Keratinocyte (primary cell): ENCODE results near the gene NCAPH2. TPM values are rescaled to one million over a fixed set of nuclear protein-coding genes. Genes with fewer than 3 reads are reported as not detected.

Source experiments
- DNase-seq: peaks from one replicate; pipeline ENCODE4 v3.0.0-alpha.2; 2011; ENCODE audit warnings: low read depth, missing footprints, low spot score
- FAIRE-seq: peaks from 2 replicates; lab custom pipeline; 2011; peaks lifted over from hg19 to GRCh38; lab: Jason Lieb, UNC
- H2AFZ ChIP-seq: 2 replicates; pipeline ENCODE4 v1.6.0; 2012; ENCODE audit warnings: low read length, control low read depth, inconsistent platforms; ENCODE audit not compliant: control insufficient read depth
- H3K27ac ChIP-seq: 2 replicates; pipeline ENCODE4 v1.5.1; 2011; ENCODE audit warnings: low read length; ENCODE audit not compliant: control insufficient read depth, insufficient read depth
- H3K27me3 ChIP-seq: 3 replicates; pipeline ENCODE4 v1.6.0; 2011; ENCODE audit warnings: low read length; ENCODE audit not compliant: control insufficient read depth, insufficient read depth; ENCODE audit errors: extremely low read depth
- H3K36me3 ChIP-seq, 2 experiments: 2 replicates in 1 of 2; 3 replicates in 1 of 2; pipeline ENCODE4 v1.5.1; 2011; ENCODE audit warnings: low read length in 2 of 2, mild to moderate bottlenecking in 1 of 2; ENCODE audit not compliant: control insufficient read depth in 2 of 2, insufficient read depth in 2 of 2; ENCODE audit errors: extremely low read depth in 1 of 2
- H3K4me1 ChIP-seq: 3 replicates; pipeline ENCODE4 v1.5.1; 2011; ENCODE audit warnings: low read length; ENCODE audit not compliant: control insufficient read depth, insufficient read depth; ENCODE audit errors: extremely low read depth
- H3K4me2 ChIP-seq: 3 replicates; pipeline ENCODE4 v1.6.0; 2011; ENCODE audit warnings: low read depth, low read length; ENCODE audit not compliant: control insufficient read depth, insufficient read depth; ENCODE audit errors: extremely low read depth
- H3K4me3 ChIP-seq, 3 experiments: fragments of 200-600 bp in 1 of 3; sonication (generic) in 1 of 3; 2 replicates in 2 of 3; 3 replicates in 1 of 3; pipeline ENCODE4 v1.5.1; 2011 to 2016; ENCODE audit warnings: low read length in 3 of 3, mild to moderate bottlenecking in 3 of 3, control low read depth in 2 of 3, inconsistent platforms in 1 of 3, low read depth in 1 of 3, mixed read lengths in 1 of 3, mixed run types in 1 of 3, moderate library complexity in 1 of 3; ENCODE audit not compliant: control insufficient read depth in 2 of 3, insufficient read depth in 2 of 3; ENCODE audit errors: extremely low read depth in 1 of 3
- H3K79me2 ChIP-seq: 2 replicates; pipeline ENCODE4 v1.6.0; 2012; ENCODE audit warnings: low read length; ENCODE audit not compliant: control insufficient read depth, insufficient read depth
- H3K9ac ChIP-seq: 3 replicates; pipeline ENCODE4 v1.6.0; 2011; ENCODE audit warnings: low read length; ENCODE audit not compliant: control insufficient read depth, insufficient read depth; ENCODE audit errors: extremely low read depth
- H3K9me1 ChIP-seq: 3 replicates; pipeline ENCODE4 v1.6.0; 2011; ENCODE audit warnings: low read length; ENCODE audit not compliant: control insufficient read depth, insufficient read depth; ENCODE audit errors: extremely low read depth
- H3K9me3 ChIP-seq: 2 replicates; pipeline ENCODE4 v1.5.1; 2012; ENCODE audit warnings: low read depth, low read length; ENCODE audit not compliant: control insufficient read depth
- H4K20me1 ChIP-seq: 3 replicates; pipeline ENCODE4 v1.6.0; 2011; ENCODE audit warnings: low read length; ENCODE audit not compliant: control insufficient read depth, insufficient read depth; ENCODE audit errors: extremely low read depth
- EZH2 ChIP-seq: IDR thresholded peaks from one replicate; pipeline ENCODE4 v1.6.1; 2012; ENCODE audit warnings: inconsistent platforms, mild to moderate bottlenecking, low read length, moderate library complexity
- dilution Hi-C: fragments of 300-500 bp; cut with MboI; formaldehyde crosslinking; loops from one replicate; pipeline ENCODE4 v1.7.0; 2020; ENCODE audit warnings: low sequenced_read_pairs; ENCODE audit not compliant: extremely low pct_ligation_motif_present
- polyA plus RNA-seq, 5 experiments: library from polyadenylated mRNA; depleted of rRNA in 3 of 5; stranded (reverse) in 3 of 5; stranded (forward) in 1 of 5; unstranded in 1 of 5; fragments of >200 nt; gene quantifications; 1 replicate in 1 of 5; 2 replicates in 3 of 5; 3 replicates in 1 of 5; pipeline versions ENCODE4 v1.2.1 to v1.2.3, GENCODE V29; 2011 to 2012; ENCODE audit warnings: missing spikeins in 2 of 5, low read depth in 1 of 5, low replicate concordance in 1 of 5
- TF ChIP-seq, protein P1 (sequence below), 3 experiments: IDR thresholded peaks in 1 of 3; conservative IDR thresholded peaks in 1 of 3; optimal IDR thresholded peaks in 1 of 3; 2 replicates in 2 of 3; 3 replicates in 1 of 3; pipeline versions ENCODE3 to v1.5.1; 2011; ENCODE audit warnings: low read length in 3 of 3, mild to moderate bottlenecking in 3 of 3, moderate library complexity in 2 of 3, control low read depth in 1 of 3, inconsistent platforms in 1 of 3; ENCODE audit not compliant: insufficient read depth in 2 of 3; ENCODE audit errors: extremely low read depth in 1 of 3

Gene NCAPH2
- polyA plus RNA-seq, 1 donor (not counting 4 experiments of a cell fraction or from before 2014, with no cell fraction given) = 11.4 TPM

DNA sequence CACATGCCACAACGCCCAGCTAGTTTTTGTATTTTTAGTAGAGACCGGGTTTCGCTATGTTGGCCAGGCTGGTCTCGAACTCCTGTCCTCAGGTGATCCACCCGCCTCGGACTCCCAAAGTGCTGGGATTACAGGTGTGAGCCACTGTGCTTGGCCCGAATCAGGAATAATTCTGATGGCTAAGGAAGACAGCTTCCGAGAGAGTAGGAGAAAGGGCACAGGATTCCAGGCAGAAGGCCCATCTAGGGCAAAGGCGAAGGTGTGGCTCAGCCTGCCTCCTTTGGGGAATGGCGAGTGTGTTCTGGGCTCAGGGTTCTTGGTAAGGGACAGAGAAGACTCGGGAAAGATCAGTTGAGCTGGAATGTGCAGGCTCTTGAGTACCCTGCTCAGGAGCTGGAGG lies 56.3 kb downstream of the NCAPH2 start:
- H3K36me3 ChIP-seq = peaks cover 4 to 5% of the 10 kb centered on the region in 2 experiments
- no peak overlapping the region for H3K9ac ChIP-seq
- FAIRE-seq = no peak
- DNase-seq = no peak
- no peaks in the 10 kb centered on the region for H3K9me3 ChIP-seq
- H3K79me2 ChIP-seq = no peaks in the 10 kb centered on the region
- no peaks in the 10 kb centered on the region for H4K20me1 ChIP-seq
- no peaks in the 10 kb centered on the region for H3K9me1 ChIP-seq
- no peaks in the 10 kb centered on the region for H3K27me3 ChIP-seq
- peaks cover 16% of the 10 kb centered on the region for H3K4me1 ChIP-seq
- dilution Hi-C loops = no loop called here
- H3K27ac ChIP-seq = no peak overlapping the region
- no peak overlapping the region for H3K4me3 ChIP-seq
- TF ChIP-seq, protein P1, sequence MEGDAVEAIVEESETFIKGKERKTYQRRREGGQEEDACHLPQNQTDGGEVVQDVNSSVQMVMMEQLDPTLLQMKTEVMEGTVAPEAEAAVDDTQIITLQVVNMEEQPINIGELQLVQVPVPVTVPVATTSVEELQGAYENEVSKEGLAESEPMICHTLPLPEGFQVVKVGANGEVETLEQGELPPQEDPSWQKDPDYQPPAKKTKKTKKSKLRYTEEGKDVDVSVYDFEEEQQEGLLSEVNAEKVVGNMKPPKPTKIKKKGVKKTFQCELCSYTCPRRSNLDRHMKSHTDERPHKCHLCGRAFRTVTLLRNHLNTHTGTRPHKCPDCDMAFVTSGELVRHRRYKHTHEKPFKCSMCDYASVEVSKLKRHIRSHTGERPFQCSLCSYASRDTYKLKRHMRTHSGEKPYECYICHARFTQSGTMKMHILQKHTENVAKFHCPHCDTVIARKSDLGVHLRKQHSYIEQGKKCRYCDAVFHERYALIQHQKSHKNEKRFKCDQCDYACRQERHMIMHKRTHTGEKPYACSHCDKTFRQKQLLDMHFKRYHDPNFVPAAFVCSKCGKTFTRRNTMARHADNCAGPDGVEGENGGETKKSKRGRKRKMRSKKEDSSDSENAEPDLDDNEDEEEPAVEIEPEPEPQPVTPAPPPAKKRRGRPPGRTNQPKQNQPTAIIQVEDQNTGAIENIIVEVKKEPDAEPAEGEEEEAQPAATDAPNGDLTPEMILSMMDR (optimal IDR thresholded peaks at IDR 0.05 in 1 of 3, IDR thresholded peaks at IDR 0.05 in 1 of 3, conservative IDR thresholded peaks at IDR 0.05 in 1 of 3; ENCODE audit: extremely low read depth in 1 of 3, insufficient read depth in 2 of 3, low read length in 3 of 3) = no peak
- no peak for TF ChIP-seq EZH2
- no peak overlapping the region for H2AFZ ChIP-seq
- no peak overlapping the region for H3K4me2 ChIP-seq

DNA sequence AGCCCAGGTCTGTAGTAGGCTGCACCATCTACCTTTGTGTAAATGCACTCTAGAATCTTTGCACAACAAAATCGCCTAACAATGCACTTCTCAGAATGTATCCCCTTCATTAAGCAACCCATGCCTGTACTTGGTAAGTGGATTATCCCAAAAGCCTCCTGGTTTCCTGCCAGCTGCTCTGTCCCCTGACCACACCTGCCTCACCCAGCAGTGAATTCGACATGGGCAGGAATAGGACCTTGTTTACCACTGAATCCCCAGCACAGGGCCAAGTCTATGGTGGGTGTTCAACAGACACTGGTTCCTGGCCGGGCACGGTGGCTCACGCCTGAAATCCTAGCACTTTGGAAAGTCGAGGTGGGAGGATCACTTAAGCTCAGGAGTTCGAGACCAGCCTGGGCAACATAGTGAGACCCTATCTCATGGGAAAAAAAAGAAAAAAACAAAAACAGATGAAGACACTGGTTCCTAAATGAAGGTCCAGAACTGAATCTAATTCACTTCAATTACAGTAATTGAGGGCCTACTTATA lies 59.8 kb downstream of the NCAPH2 start:
- no peak overlapping the region for H3K4me3 ChIP-seq
- H2AFZ ChIP-seq = no peak overlapping the region
- no peaks in the 10 kb centered on the region for H3K9me1 ChIP-seq
- no peak overlapping the region for H3K4me2 ChIP-seq
- DNase-seq = no peak
- H3K79me2 ChIP-seq = no peaks in the 10 kb centered on the region
- no peak for FAIRE-seq
- H3K36me3 ChIP-seq = peaks cover 16 to 23% of the 10 kb centered on the region in 2 experiments
- no peak overlapping the region for H3K9ac ChIP-seq
- peaks cover 9% of the 10 kb centered on the region for H3K4me1 ChIP-seq
- TF ChIP-seq, protein P1 (optimal IDR thresholded peaks at IDR 0.05 in 1 of 3, IDR thresholded peaks at IDR 0.05 in 1 of 3, conservative IDR thresholded peaks at IDR 0.05 in 1 of 3; ENCODE audit: extremely low read depth in 1 of 3, insufficient read depth in 2 of 3, low read length in 3 of 3) = no peak
- TF ChIP-seq EZH2 = no peak
- H4K20me1 ChIP-seq = no peaks in the 10 kb centered on the region
- H3K27me3 ChIP-seq = no peaks in the 10 kb centered on the region
- dilution Hi-C loops = no loop called here
- H3K27ac ChIP-seq = no peak overlapping the region
- H3K9me3 ChIP-seq = no peaks in the 10 kb centered on the region
